HG02870 (cell line): ENCODE measurements around the gene ZFYVE16.
"Not testable (repeated sequence)": the region's sequence is repeated elsewhere in the genome, so short reads cannot be mapped to it uniquely, and the experiment has no call there.

ENCODE experiments used
- ATAC-seq: cut with Tn5 transposase; IDR thresholded peaks from one replicate; pipeline ENCODE4 v1.9.1; 2021; ENCODE audit warnings: mild to moderate bottlenecking, moderate library complexity; ENCODE audit not compliant: unreplicated experiment

ZFYVE16 gene

DNA sequence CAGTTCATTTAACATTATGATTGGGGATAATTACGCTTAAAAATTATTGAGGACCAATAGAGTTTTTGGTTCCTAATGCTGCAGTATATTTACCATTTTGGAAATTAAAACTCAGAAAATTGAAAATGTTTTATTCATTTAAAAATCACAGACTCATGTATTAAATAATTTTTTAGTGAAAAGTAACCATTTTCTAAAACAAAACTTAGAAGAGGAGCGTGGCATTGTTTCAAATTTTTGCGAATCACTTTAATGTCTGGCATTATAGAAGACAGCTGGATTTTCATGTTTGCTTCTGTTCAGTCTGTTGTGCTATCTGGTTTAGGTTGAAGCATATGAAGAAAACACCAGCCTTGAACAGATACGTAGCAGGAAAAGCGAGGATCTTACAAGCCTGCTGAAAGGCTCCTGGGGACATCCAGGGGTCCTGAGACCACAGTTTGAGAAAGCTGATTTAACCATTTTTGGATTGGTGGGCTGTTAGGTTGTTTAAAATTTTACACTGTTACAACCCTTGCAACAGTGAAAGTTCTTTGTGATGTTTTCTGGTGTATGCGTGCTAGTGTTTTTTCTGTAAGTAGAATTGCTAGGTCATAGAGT, 1.6 kb downstream of the ZFYVE16 start:
- no peak for ATAC-seq

DNA sequence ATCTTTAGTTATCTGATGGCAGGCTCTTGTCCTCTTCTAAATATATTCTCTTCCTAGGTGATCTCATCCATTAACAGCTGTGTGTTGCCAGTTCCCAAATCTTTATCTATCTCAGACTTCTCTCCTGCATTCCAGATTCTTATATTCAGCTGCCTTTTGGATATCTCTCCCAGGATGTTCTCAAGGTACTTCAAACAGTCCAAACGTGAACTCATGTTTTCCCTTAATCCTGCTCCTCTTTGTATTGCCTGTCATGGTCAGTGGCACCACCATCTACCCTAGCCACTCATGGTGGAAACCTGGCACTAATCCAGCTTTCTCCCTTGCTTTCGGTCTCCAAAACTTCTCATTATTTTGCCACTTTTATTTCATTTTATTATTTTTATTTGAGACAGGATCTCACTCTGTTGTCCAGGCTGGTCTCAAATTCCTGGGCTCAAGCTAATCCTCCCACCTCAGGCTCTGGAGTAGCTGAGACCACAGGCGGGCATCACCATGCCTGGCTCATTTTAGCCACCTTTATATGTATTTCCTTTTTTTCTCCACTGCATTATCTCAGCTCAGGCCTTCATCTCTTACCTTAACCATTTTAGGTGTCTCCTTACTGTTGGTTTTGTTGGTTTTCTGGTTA, 3.8 kb downstream of the ZFYVE16 start:
- no peak for ATAC-seq

DNA sequence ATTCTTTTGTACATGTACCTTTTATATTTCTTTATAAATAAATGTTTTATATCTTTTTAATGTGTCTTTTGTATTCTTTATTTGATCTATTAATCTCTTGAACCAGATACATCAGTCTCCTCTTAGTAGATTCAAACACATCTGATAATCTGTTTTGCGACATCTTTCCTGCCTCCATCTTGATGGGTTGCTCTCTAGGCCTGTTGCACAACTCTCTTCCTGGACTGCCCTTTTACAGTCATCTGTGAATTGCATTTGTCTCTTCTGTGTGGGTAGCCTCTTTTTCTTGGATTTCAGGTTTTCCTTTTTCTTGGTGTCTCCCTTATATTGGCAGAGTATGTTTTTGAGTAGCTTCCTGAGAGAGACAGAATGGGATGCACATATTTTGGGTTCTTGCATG, 6.2 kb downstream of the ZFYVE16 start:
- no peak for ATAC-seq

DNA sequence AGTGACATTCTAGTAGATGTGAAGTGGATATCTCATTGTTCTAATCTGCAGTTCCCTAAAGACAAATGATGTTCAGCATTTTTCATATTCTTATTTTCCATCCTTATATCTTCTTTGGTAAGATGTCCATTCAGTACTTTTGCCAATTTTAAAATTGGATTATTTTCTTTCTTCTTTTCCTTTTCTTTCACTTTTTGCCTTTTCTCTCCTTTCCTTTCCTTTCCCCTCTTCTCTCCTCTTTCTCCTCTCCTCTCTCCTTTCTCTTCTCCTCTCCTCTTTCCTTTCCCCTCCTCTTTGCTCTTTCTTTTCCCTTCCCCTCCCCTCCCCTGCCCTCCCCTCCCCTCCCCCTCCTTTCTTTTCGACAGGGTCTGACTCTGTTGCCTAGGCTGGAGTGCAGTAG, 10.1 kb downstream of the ZFYVE16 start:
- no peak for ATAC-seq

DNA sequence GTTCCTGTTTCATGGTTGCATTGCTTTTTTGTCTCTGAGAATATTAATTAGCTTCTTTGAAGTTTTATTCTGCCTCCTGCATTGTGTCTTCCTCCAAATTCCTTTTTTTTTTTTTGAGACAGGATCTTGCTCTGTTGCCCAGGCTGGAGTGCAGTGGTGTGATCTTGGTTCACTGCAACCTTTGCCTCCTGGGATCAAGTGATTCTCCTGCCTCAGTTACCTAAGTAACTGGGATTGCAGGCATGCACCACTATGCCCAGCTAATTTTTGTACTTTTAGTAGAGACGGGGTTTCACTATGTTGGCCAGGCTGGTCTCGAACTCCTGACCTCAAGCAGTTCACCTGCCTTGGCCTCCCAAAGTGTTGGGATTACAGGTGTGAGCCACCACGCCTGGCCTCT, 16.5 kb downstream of the ZFYVE16 start:
- not testable (repeated sequence) for ATAC-seq

DNA sequence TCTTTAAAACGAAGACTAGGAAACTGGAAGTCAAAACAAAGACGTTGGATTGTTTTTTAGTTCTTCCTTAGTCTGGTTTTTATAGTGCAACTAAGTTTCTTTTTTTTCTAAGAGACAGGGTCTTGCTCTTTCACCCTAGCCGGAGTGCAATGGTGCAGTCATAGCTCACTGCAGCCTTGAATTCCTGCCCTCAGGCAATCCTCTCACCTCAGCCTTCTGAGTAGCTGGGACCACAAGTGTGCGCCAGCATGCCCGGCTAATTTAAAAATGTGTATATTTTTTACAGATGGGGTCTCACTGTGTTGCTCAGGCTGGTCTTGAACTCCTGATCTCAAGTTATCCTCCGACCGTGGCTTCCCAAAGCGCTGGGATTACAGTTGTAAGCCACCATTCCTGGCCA, 27.6 kb downstream of the ZFYVE16 start:
- ATAC-seq, result no peak

DNA sequence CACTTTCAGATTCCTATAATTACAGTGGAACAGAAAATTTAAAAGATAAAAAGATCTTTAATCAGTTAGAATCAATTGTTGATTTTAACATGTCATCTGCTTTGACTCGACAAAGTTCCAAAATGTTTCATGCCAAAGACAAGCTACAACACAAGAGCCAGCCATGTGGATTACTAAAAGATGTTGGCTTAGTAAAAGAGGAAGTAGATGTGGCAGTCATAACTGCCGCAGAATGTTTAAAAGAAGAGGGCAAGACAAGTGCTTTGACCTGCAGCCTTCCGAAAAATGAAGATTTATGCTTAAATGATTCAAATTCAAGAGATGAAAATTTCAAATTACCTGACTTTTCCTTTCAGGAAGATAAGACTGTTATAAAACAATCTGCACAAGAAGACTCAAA, 29.5 kb downstream of the ZFYVE16 start:
- no peak for ATAC-seq

DNA sequence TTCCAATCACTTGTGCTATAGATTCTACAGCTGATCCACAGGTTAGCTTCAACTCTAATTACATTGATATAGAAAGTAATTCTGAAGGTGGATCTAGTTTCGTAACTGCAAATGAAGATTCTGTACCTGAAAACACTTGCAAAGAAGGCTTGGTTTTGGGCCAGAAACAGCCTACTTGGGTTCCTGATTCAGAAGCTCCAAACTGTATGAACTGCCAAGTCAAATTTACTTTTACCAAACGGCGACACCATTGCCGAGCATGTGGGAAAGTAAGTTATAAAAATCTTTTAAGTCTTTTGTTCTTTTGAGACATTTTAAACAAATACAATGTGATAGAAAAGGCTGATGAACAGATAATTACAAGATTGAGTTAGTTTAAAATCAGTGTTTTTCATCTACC, 30.9 kb downstream of the ZFYVE16 start:
- ATAC-seq, result no peak

DNA sequence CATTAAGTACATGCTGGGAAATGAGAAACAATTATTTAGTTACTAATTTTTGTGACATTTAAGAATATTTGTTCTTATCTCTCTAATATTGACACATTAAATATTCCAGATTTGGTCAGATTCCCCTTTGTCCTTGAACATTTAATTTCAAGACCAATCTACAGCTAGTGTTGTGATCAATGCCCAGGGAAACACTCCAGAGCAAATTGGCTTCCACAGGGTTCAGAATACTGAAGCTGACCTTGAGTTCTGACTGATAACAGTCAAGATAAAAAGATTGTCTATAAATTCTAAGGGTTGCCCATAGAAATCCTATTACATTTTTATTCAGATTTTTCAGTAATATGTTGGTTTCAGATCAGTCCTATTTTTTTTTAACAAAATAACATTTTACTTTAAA, 31.3 kb downstream of the ZFYVE16 start:
- no peak for ATAC-seq

DNA sequence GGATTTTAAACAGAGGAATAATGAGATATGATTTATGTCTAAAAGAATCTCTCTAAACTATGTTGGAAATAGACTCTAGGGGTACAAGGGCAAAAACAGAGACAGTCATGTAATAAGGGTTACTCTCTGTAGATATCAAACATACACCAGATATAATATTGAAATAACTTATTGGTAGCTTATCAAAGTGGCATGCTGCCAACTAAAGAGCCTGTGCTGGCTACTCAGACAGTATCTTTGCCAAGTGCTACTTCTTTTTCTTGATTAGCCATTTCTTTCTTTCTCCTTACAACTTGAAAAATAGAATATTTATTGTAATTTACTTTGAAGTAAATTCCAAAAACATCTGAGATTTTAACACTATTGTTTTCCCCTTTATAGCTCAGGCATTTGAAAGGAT, 34.9 kb downstream of the ZFYVE16 start:
- ATAC-seq, result no peak

DNA sequence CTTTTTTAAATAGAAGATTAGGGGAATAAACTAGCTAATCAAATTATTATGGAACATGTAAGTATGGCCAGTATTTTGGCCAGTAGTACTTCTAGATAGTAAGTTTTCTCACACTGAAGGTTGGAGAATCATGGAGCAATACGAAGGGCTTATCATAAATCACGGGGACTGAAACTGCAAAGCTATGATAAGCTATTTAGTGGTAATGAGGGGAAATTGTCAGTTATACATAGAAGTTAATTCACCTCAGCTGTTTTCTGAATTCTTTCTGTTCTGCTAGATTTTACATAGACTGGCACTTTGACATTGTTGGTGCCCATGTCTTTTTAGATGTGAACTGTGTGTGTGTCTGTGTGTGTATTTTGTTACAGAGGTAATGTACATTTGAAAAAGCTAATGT, 45.5 kb downstream of the ZFYVE16 start:
- ATAC-seq, result no peak

DNA sequence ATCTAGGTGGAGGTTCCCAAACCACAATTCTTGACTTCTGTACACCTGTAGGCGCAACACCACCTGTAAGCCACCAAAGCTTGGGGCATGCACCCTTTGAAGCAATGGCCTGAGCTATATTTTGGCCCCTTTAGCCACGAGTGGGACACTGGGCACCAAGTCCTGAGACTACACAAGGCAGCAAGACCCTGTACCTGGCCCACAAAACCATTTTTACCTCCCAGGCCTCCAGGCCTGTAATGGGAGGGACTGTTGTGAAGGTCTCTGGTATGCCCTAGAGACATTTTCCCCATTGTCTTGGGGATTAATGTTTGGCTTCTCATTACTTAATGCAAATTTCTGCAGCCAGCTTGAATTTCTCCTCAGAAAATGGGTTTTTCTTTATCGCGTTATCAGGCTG, 55.4 kb downstream of the ZFYVE16 start:
- ATAC-seq, result no peak

DNA sequence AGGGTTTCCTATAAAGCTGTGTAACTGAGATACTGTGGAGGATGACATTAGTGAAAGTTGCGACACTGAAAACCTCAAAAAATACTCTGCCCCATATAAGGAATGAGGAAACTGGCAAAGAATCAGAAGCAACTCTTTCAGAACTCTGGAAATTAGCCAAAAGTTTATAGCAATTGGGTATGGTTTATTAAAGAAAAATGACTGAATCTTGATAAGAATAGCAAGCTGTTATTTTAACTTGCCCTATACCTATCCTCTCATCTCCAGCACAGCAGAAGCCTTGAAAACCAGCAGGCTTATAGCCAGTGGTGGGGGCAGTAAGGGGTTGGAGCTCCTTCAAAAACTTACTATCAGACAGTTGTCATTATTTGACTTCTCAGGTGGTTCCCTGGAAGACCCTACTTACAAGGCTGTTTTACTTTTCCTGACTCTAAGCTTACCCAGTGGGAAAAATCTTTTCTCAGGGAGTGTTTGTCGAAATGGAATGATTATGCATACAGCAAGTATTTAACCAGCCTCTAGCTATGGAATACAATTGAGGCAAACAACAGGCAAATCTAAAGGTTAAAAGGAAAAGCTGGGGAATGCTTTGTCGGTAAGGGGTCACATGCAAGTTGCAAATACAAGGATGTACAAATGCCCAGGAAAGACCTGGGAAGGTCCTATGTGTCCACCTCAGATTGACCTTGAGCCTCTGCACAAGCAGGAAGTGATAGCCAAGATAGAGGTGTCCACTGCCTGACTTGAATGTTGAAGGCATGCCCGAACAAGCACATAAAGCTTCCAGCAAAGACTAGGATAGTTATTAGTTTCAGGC, 59.0 kb downstream of the ZFYVE16 start:
- no peak for ATAC-seq

DNA sequence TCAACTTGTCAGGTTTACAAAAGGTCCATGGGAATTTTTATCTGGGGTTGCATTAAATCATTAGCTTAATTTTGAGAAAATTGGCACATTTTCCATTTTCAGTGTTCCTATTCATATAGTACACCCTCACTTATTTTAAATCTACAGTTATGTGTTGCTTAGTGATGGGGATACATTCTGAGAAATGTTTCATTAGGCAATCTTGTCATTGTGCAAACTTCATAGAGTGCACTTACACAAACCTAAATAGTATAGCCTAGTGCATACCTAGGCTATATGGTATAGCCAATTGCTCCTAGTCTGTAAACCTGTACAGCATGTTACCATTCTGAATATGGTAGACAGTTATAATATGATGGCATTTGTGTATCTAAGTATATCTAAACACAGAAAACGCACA, 60.3 kb downstream of the ZFYVE16 start:
- ATAC-seq, result no peak

DNA sequence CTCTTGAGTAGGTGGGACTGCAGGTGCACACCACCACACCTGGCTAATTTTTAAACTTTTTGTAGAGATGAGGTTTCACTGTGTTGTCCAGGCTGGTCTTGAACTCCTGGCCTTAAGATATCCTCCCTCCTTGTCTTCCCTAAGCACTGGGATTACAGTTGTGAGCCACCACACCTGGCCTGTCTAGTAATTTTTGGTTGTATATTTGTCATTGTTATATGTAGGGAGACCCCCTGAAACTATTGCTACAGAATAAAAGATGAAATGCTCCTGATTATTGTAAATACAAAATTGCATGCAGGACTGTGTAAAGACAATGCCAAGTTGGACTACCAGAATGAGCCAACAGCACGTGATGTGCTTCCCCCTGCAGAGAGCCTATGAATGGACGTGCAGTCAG, 62.8 kb downstream of the ZFYVE16 start:
- not testable (repeated sequence) for ATAC-seq

DNA sequence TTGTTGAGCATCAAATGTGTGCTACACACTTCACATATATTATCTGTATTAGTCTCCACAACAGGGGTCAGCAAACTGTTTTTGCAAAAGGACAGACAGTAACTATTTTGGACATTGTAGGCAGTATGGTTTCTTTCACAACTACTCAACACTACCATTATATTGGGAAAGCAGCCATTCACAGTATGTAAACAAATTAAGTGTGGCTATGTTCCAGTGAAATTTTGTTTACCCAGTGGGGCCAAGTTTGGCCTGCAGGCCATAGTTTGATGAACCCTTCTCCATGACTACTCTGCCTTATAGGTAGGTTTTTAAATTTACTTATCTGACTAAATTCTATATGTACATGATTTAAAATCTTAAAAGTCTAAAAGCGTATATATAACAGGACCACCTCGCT, 67.1 kb downstream of the ZFYVE16 start:
- no peak for ATAC-seq

DNA sequence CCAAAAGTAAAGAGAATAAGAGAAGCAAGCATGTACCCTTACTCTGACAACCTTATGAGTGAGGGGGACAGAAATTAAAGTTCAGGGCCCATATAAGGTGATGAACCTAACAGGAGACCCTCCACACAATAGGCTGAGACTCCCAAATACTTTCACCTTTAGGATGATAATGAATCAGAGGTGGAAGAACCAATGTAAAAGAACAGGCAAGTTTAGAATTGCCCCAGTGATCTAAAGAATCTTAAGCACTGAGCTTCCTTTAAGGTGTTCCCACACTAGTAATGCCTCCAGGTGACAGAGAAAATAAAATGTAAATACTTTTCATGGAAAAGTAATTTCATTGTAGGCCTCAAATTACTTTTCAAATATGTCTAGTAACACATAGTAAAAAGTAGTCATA, 71.8 kb downstream of the ZFYVE16 start:
- no peak for ATAC-seq

DNA sequence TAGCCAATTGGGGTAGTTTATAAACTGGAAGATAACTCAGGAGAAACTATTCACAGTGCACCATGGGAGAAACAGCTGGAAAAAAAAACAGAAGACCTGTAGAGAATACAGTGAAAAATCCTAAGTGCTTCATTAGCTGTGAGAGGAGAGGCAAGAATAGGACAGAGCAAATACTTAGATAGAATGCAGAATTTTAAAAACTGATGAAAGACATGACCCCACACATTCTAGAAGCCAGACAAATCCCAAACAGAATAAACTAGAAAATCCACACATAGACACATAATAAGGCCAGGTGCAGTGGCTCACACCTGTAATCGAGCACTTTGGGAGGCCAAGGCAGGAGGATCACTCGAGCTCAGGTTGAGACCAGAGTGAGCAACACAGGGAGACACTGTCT, 72.5 kb downstream of the ZFYVE16 start:
- no peak for ATAC-seq

DNA sequence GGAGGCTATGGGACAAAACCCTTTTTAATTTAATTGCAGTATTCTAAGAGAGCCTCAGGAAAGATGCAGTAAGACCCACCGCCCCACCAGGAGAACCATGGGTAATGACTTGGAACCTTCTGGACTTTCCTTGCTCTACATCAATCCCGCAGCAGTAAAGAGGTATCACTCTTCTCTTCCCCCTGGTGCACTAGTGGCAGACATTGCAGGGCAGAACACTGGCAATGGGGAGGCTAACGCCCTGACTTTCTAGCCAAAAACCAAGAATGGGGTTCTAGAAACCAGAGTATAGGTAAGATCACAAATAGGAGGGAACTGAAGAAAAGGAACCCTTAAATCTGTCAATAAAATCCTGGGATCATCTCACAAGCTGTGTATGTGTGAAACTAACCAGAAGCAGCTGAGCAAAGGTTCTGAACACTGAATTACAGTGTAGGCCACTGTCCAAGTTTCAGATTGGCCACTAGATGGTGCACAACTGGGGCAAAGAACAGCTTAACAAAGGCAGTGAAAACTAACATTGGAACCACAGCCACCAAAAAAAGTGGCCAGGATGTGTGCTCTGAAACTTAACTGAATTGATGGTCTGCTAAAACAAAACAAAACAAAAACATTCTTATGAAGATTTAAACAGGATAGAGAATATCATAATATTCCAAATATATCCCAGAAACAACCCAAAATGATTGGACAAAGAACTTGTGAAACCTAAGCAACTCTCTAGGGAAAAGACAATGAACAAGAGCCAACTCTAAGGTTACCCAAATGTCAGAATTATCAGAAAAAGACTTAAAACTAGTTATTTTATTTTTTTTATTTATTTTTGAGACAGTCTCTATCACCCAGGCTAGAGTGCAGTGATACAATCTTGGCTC, 73.4 kb downstream of the ZFYVE16 start:
- ATAC-seq, result no peak

DNA sequence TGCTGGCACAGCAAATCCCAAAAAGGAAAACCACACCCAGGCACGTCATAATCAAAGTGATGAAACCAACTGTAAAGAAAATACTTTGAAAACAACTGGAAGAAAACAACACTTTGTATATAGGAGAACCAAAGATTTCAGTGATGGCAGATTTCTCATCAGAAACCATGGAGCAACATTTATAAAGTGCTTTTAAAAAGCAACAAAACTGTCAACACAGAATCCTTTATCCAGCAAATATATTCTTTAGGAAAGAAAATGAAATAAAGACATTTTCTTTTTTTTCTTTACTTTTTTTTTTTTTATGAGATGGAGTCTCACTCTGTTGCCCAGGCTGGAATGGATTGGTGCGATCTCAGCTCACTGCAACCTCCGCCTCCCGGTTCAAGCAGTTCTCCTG, 74.7 kb downstream of the ZFYVE16 start:
- ATAC-seq, result no peak

DNA sequence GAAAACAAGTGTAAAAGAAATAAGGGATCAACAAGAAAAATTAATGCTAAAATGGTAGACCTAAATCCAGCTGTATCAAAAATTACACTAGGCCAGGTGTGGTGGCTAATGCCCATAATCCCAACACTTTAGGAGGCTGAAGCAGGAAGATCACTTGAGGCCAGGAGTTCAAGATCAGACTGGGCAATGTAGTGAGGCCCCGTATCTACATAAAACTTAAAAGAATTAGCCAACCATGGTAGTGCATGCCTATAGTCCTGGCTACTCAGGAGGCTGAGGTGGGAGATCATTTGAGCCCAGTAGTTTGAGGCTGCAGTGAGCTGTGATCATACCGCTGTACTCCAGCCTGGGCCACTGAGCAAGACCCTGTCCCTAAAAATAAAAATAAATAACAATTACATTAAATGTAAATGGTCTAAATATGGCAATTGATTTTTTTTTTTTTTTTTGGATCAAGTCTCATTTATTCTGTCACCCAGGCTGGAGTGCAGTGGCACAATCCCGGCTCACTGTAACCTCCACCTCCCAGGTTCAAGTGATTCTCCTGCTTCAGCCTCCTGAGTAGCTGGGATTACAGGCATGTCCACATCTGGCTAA, 75.9 kb downstream of the ZFYVE16 start:
- ATAC-seq, result no peak
